ENCODE data around the gene ADGRV1. TPM values are rescaled to one million over a fixed set of nuclear protein-coding genes. Genes with fewer than 3 reads are reported as not detected.

ADGRV1 gene
- total and polyA plus RNA-seq, 2 donors (not counting 3 experiments of a cell fraction or from before 2014, with no cell fraction given), result 0.11 to 0.55 TPM

GRCh38 chr5:90675222-90675621 is 116.6 kb downstream of the ADGRV1 start:
- ChIA-PET CTCF (no interaction called here), POLR2A (no interaction called here)
- H2AFZ ChIP-seq (ENCODE audit: low read depth, low read length), result no peak overlapping the region
- H3K4me1 ChIP-seq (ENCODE audit: control insufficient read depth, extremely low read depth, insufficient read depth, low read length), result no peaks in the 10 kb centered on the region
- H3K9me3 ChIP-seq (replicated peaks; ENCODE audit: control insufficient read depth, insufficient read depth, low read length), result no peaks in the 10 kb centered on the region
- H3K36me3 ChIP-seq (ENCODE audit: control insufficient read depth in 2 of 2, extremely low read depth in 1 of 2, insufficient read depth in 2 of 2, low read length in 2 of 2), result no peaks in the 10 kb centered on the region
- dilution Hi-C loops (cut with MboI; ENCODE audit: extremely low pct_ligation_motif_present, low sequenced_read_pairs), result no loop called here
- H4K20me1 ChIP-seq (replicated peaks; ENCODE audit: control insufficient read depth, extremely low read depth, insufficient read depth, low read length), result no peaks in the 10 kb centered on the region
- H3K27me3 ChIP-seq (ENCODE audit: control insufficient read depth in 2 of 2, insufficient read depth in 2 of 2, low read length in 2 of 2), result no peaks in the 10 kb centered on the region
- TF ChIP-seq JUN (IDR thresholded peaks at IDR 0.05; ENCODE audit: borderline replicate concordance, insufficient read depth, insufficient read length, low read depth) (no peak), POLR2A (IDR thresholded peaks at IDR 0.05; ENCODE audit: low read depth, low read length) (no peak), EZH2 (IDR thresholded peaks at IDR 0.05; ENCODE audit: borderline replicate concordance, low read depth, low read length, severe bottlenecking) (no peak), GATA2 (IDR thresholded peaks at IDR 0.05; ENCODE audit: insufficient read depth, insufficient read length, low read depth, low read length) (no peak), MAX (IDR thresholded peaks at IDR 0.05; ENCODE audit: insufficient read depth, insufficient read length) (no peak), MYC (IDR thresholded peaks at IDR 0.05; ENCODE audit: low read depth, low read length) (no peak), FOS (IDR thresholded peaks at IDR 0.05; ENCODE audit: borderline replicate concordance, insufficient read depth, low read length) (no peak), POLR2AphosphoS5 (IDR thresholded peaks at IDR 0.05; ENCODE audit: insufficient read depth, low read depth, low read length) (no peak)
- no peak overlapping the region for H3K9ac ChIP-seq (replicated peaks; ENCODE audit: extremely low read depth, insufficient read depth, low read length)
- intact Hi-C loops (cut with micrococcal nuclease), result no loop called here
- no TSS peak for BruUV-seq (replicated peaks)
- H3K79me2 ChIP-seq (ENCODE audit: control insufficient read depth, insufficient read depth, low read length), result no peaks in the 10 kb centered on the region
- no peak overlapping the region for H3K27ac ChIP-seq (ENCODE audit: insufficient read depth, low read depth, low read length)
- no peak for FAIRE-seq
- H3K4me2 ChIP-seq (ENCODE audit: insufficient read depth, low read length), result no peak overlapping the region
- no peaks in the 10 kb centered on the region for H3K9me1 ChIP-seq (replicated peaks; ENCODE audit: control insufficient read depth, extremely low read depth, insufficient read depth, low read length)
- no peak overlapping the region for H3K4me3 ChIP-seq (replicated peaks in 1 of 3; ENCODE audit: insufficient read depth in 1 of 3, low read depth in 1 of 3, low read length in 3 of 3)
- DNase-seq (ENCODE audit: low read depth, low spot score), result no peak

DNA sequence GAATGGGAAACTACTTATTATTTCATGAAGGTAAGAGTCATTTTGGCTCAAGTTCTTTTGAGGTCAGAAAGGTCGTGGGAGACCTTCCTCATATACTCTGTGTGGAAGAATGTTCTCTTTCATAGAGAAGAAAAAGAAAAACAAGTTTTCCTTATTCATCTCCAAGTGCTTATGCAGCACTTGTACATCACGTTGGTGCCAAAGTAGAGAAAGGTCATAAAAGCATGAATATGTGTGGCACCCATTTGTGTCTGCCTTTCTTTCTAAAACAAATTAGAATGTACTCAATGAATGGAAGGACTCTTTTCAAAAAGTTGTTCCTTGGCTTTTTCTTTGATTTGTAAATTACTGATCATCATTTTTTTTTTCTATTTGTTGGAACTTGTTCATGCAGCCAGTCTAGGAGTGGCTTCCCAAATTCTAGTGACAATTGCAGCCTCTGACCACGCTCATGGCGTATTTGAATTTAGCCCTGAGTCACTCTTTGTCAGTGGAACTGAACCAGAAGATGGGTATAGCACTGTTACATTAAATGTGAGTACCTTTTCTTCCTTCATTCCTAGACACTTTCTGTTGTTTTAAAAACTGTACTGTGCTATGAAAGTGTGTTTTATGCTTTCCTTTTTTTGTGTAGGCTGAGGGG is 122.4 kb downstream of the ADGRV1 start:
- Histone ChIP-seq H4K20me1 (replicated peaks; ENCODE audit: control insufficient read depth, extremely low read depth, insufficient read depth, low read length) (no peaks in the 10 kb centered on the region), H3K9me1 (replicated peaks; ENCODE audit: control insufficient read depth, extremely low read depth, insufficient read depth, low read length) (no peaks in the 10 kb centered on the region), H3K27me3 (ENCODE audit: control insufficient read depth in 2 of 2, insufficient read depth in 2 of 2, low read length in 2 of 2) (no peaks in the 10 kb centered on the region), H2AFZ (ENCODE audit: low read depth, low read length) (no peak overlapping the region), H3K36me3 (ENCODE audit: control insufficient read depth in 2 of 2, extremely low read depth in 1 of 2, insufficient read depth in 2 of 2, low read length in 2 of 2) (no peaks in the 10 kb centered on the region), H3K79me2 (ENCODE audit: control insufficient read depth, insufficient read depth, low read length) (no peaks in the 10 kb centered on the region), H3K4me2 (ENCODE audit: insufficient read depth, low read length) (no peak overlapping the region), H3K4me3 (replicated peaks in 1 of 3; ENCODE audit: insufficient read depth in 1 of 3, low read depth in 1 of 3, low read length in 3 of 3) (no peak overlapping the region), H3K27ac (ENCODE audit: insufficient read depth, low read depth, low read length) (no peak overlapping the region), H3K9me3 (replicated peaks; ENCODE audit: control insufficient read depth, insufficient read depth, low read length) (no peaks in the 10 kb centered on the region), H3K9ac (replicated peaks; ENCODE audit: extremely low read depth, insufficient read depth, low read length) (no peak overlapping the region), H3K4me1 (ENCODE audit: control insufficient read depth, extremely low read depth, insufficient read depth, low read length) (no peaks in the 10 kb centered on the region)
- POLR2A ChIA-PET, result no interaction called here
- TF ChIP-seq CTCF (IDR thresholded peaks at IDR 0.05; ENCODE audit: extremely low read depth in 1 of 2, insufficient read depth in 1 of 2, low read depth in 1 of 2, low read length in 2 of 2) (no peak), FOS (IDR thresholded peaks at IDR 0.05; ENCODE audit: borderline replicate concordance, insufficient read depth, low read length) (no peak), MYC (IDR thresholded peaks at IDR 0.05; ENCODE audit: low read depth, low read length) (no peak), POLR2A (IDR thresholded peaks at IDR 0.05; ENCODE audit: low read depth, low read length) (no peak), GATA2 (IDR thresholded peaks at IDR 0.05; ENCODE audit: insufficient read depth, insufficient read length, low read depth, low read length) (no peak), MAX (IDR thresholded peaks at IDR 0.05; ENCODE audit: insufficient read depth, insufficient read length) (no peak), EZH2 (IDR thresholded peaks at IDR 0.05; ENCODE audit: borderline replicate concordance, low read depth, low read length, severe bottlenecking) (no peak), POLR2AphosphoS5 (IDR thresholded peaks at IDR 0.05; ENCODE audit: insufficient read depth, low read depth, low read length) (no peak), JUN (IDR thresholded peaks at IDR 0.05; ENCODE audit: borderline replicate concordance, insufficient read depth, insufficient read length, low read depth) (no peak)
- no peak for DNase-seq (ENCODE audit: low read depth, low spot score)
- dilution Hi-C loops (cut with MboI; ENCODE audit: extremely low pct_ligation_motif_present, low sequenced_read_pairs), result no loop called here
- intact Hi-C loops (cut with micrococcal nuclease), result no loop called here
- no TSS peak for BruUV-seq (replicated peaks)
- CTCF ChIA-PET, result no interaction called here
- no peak for FAIRE-seq
